ENCODE results near the gene NPLOC4.

DNA sequence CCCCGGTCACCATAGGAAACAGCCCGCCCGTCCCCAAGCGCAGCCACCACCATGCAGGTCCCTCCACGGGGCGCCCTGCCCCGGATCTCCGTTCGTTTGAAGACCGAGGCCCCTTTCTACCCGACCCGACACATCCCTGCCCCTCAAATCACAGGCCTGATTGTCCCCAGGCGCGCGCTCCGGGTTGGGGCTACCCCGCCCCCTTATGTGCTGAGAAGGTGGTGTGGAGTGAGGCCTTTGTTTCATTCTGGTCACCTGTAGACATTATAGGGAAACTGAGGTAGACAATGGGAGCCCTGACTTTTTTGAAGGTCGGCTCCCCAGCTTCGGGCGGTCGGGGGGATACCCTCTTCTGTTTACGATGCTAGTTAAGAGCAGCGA is 123.5 kb downstream of the NPLOC4 start:
- no peak for TF ChIP-seq POLR2A (IDR thresholded peaks at IDR 0.05)
- TF ChIP-seq, protein P1, sequence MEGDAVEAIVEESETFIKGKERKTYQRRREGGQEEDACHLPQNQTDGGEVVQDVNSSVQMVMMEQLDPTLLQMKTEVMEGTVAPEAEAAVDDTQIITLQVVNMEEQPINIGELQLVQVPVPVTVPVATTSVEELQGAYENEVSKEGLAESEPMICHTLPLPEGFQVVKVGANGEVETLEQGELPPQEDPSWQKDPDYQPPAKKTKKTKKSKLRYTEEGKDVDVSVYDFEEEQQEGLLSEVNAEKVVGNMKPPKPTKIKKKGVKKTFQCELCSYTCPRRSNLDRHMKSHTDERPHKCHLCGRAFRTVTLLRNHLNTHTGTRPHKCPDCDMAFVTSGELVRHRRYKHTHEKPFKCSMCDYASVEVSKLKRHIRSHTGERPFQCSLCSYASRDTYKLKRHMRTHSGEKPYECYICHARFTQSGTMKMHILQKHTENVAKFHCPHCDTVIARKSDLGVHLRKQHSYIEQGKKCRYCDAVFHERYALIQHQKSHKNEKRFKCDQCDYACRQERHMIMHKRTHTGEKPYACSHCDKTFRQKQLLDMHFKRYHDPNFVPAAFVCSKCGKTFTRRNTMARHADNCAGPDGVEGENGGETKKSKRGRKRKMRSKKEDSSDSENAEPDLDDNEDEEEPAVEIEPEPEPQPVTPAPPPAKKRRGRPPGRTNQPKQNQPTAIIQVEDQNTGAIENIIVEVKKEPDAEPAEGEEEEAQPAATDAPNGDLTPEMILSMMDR (IDR thresholded peaks at IDR 0.05): no peak
